A673 (cell line): ENCODE results near the gene BLOC1S3.

Experiments
- CTCF ChIP-seq: fragments of 300-800, 200-600 bp; sonication (generic); conservative IDR thresholded peaks from 2 replicates; pipeline ENCODE4 v1.5.1; 2017; ENCODE audit warnings: low read depth, mild to moderate bottlenecking, antibody characterized with exemption, low read length, moderate library complexity, mixed read lengths
- EZH2 ChIP-seq: fragments of 200-600 bp; sonication (generic); IDR thresholded peaks from 2 replicates; pipeline ENCODE4 v1.6.1; 2017; ENCODE audit warnings: borderline replicate concordance, low read depth, mild to moderate bottlenecking, mixed read lengths, antibody characterized with exemption, low read length; ENCODE audit not compliant: poor library complexity, severe bottlenecking

DNA sequence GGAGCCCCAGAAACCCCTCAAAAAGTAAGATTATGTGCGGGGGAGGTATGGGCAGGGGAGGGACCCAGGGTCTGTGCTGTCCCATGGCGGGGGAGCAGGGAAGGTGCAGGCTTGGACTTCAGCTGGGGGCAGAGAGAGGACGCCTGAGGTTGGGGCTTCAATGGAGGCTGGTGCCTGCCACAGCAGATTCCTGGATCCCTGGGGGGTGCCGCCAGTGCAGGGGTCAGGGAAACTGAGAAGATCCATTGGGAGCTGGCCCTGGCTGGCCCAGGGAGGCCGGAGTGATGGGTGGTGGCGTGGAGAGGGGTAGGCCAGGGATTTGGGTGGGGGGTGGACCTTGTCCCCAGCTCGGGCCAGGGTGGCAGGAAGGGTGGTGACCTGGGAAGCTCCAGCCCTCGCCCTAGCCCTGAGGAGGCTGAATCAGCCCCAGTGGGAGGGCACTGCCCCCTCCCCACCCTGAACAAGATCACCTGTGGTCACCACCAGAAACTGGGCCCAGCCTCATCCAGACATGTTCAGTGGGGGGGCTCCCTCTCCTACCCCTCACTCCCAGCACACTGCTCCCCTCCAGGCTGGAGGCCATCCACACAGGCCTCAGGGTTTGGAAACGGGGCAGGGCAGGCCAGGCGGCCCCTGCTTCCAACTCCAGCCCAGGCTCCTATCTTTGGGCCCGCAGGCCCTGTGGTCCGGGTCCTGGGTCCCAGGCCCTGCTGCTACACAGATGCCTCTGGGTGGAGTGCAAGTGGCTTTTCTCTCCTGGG lies 19.2 kb upstream of the BLOC1S3 start:
- TF ChIP-seq CTCF (no peak), EZH2 (no peak)
